HepG2 (cell line): ENCODE results near the gene TYMP. TPM values are rescaled to one million over a fixed set of nuclear protein-coding genes. Genes with fewer than 3 reads are reported as not detected.

ENCODE experiments used
- CEBPB ChIP-seq: IDR thresholded peaks from 2 replicates; pipeline ENCODE4 v1.6.1; 2011; ENCODE audit warnings: low read depth, low read length, improper control_type of control experiment, borderline replicate concordance
- HINFP ChIP-seq: sonication (generic); formaldehyde crosslinking; IDR thresholded peaks from 2 replicates; pipeline ENCODE4 v1.4.0; 2020; ENCODE audit warnings: low read depth, mild to moderate bottlenecking, missing genetic modification reagents
- HNF4G ChIP-seq, 2 experiments: sonication (generic) in 1 of 2; formaldehyde crosslinking in 1 of 2; IDR thresholded peaks; 2 replicates each; pipeline versions ENCODE4 v1.4.0 to v1.6.1; 2011 to 2020; ENCODE audit warnings: borderline replicate concordance in 2 of 2, low read depth in 2 of 2, mild to moderate bottlenecking in 2 of 2, low read length in 1 of 2, missing genetic modification reagents in 1 of 2, moderate library complexity in 1 of 2
- HOXA9 ChIP-seq: sonication (generic); formaldehyde crosslinking; IDR thresholded peaks from 2 replicates; pipeline ENCODE4 v1.8.1; 2022; ENCODE audit warnings: missing genetic modification reagents, mild to moderate bottlenecking, moderate library complexity, borderline replicate concordance
- NFE2 ChIP-seq: sonication (generic); formaldehyde crosslinking; IDR thresholded peaks from 2 replicates; pipeline ENCODE4 v1.4.0; 2020; ENCODE audit warnings: missing genetic modification reagents
- ONECUT2 ChIP-seq: sonication (generic); formaldehyde crosslinking; IDR thresholded peaks from 2 replicates; pipeline ENCODE4 v1.4.0; 2020; ENCODE audit warnings: missing genetic modification reagents
- PATZ1 ChIP-seq: sonication (generic); formaldehyde crosslinking; IDR thresholded peaks from 2 replicates; pipeline ENCODE4 v1.4.0; 2020; ENCODE audit warnings: missing genetic modification reagents
- PHF5A ChIP-seq: IDR thresholded peaks from one replicate; pipeline ENCODE4 v1.6.1; 2018; ENCODE audit warnings: low read depth, missing genetic modification reagents; ENCODE audit not compliant: unreplicated experiment
- PRPF4 ChIP-seq: fragments of 200-400 bp; formaldehyde crosslinking; IDR thresholded peaks from 2 replicates; pipeline ENCODE4 v1.6.1; 2016; ENCODE audit warnings: low read length, low read depth; ENCODE audit not compliant: poor library complexity, severe bottlenecking
- RFX3 ChIP-seq: IDR thresholded peaks from 2 replicates; pipeline ENCODE4 v1.6.1; 2016; ENCODE audit warnings: missing biosample characterization, missing genetic modification reagents
- SIN3B ChIP-seq: fragments of 150-350 bp; IDR thresholded peaks from 2 replicates; pipeline ENCODE4 v1.6.1; 2014; ENCODE audit warnings: low read length
- SMARCE1 ChIP-seq: fragments of 450-650 bp; IDR thresholded peaks from 2 replicates; pipeline ENCODE4 v1.6.1; 2017; ENCODE audit warnings: borderline replicate concordance
- SNAPC5 ChIP-seq: sonication (generic); formaldehyde crosslinking; IDR thresholded peaks from 2 replicates; pipeline ENCODE4 v1.8.1; 2023; ENCODE audit warnings: mild to moderate bottlenecking, missing genetic modification reagents, borderline replicate concordance
- ZBTB21 ChIP-seq: sonication (generic); formaldehyde crosslinking; IDR thresholded peaks from 2 replicates; pipeline ENCODE4 v1.4.0; 2020; ENCODE audit warnings: missing genetic modification reagents
- ZBTB3 ChIP-seq: sonication (generic); formaldehyde crosslinking; IDR thresholded peaks from 2 replicates; pipeline ENCODE4 v1.4.0; 2020; ENCODE audit warnings: low read depth, mild to moderate bottlenecking, moderate library complexity, missing genetic modification reagents, borderline replicate concordance
- ZC3H4 ChIP-seq: sonication (generic); formaldehyde crosslinking; IDR thresholded peaks from 2 replicates; pipeline ENCODE4 v1.4.0; 2020; ENCODE audit warnings: missing genetic modification reagents, borderline replicate concordance
- ZFP36 ChIP-seq: fragments of 150-350 bp; IDR thresholded peaks from 2 replicates; pipeline ENCODE4 v1.6.1; 2018; ENCODE audit warnings: borderline replicate concordance, low read length, low read depth; ENCODE audit not compliant: partially characterized antibody
- ZGPAT ChIP-seq: IDR thresholded peaks from 2 replicates; pipeline ENCODE4 v1.6.1; 2016; ENCODE audit warnings: mild to moderate bottlenecking
- ZNF124 ChIP-seq: sonication (generic); formaldehyde crosslinking; IDR thresholded peaks from 2 replicates; pipeline ENCODE4 v1.4.0; 2020; ENCODE audit warnings: missing genetic modification reagents
- ZNF274 ChIP-seq: sonication (generic); formaldehyde crosslinking; IDR thresholded peaks from 2 replicates; pipeline ENCODE4 v1.5.1; 2020; ENCODE audit warnings: mild to moderate bottlenecking, missing genetic modification reagents
- ZNF367 ChIP-seq: sonication (generic); formaldehyde crosslinking; IDR thresholded peaks from 2 replicates; pipeline ENCODE4 v1.4.0; 2020; ENCODE audit warnings: missing genetic modification reagents, borderline replicate concordance
- ZNF567 ChIP-seq: sonication (generic); formaldehyde crosslinking; IDR thresholded peaks from 2 replicates; pipeline ENCODE4 v1.8.1; 2023; ENCODE audit warnings: mild to moderate bottlenecking, missing genetic modification reagents, borderline replicate concordance
- ZNF737 ChIP-seq: sonication (generic); formaldehyde crosslinking; IDR thresholded peaks from 2 replicates; pipeline ENCODE4 v1.5.0; 2020; ENCODE audit warnings: missing genetic modification reagents, mild to moderate bottlenecking, borderline replicate concordance
- ZNF75D ChIP-seq: sonication (generic); formaldehyde crosslinking; IDR thresholded peaks from 2 replicates; pipeline ENCODE4 v1.8.1; 2023; ENCODE audit warnings: missing genetic modification reagents, mild to moderate bottlenecking, borderline replicate concordance
- ZNF850 ChIP-seq: sonication (generic); formaldehyde crosslinking; conservative IDR thresholded peaks from 2 replicates; pipeline ENCODE4 v1.9.0; 2021; ENCODE audit warnings: mild to moderate bottlenecking, missing genetic modification reagents
- polyA plus RNA-seq, 8 experiments: library from polyadenylated mRNA; depleted of rRNA in 3 of 8; stranded (reverse) in 7 of 8; unstranded in 1 of 8; fragments of >200 nt; fragmentation: Illumina TruSeq in 4 of 8; extraction: Trizol in 4 of 8; gene quantifications; 2 replicates each; pipeline versions ENCODE4 v1.2.1 to v1.2.3, GENCODE V29; 2011 to 2016; ENCODE audit warnings: low read depth in 4 of 8, missing spikeins in 1 of 8, mixed read lengths in 1 of 8; ENCODE audit not compliant: insufficient read depth in 1 of 8
- total RNA-seq, 5 experiments: library from RNA; depleted of rRNA; stranded (reverse); fragments of >200 nt; fragmentation: Illumina TruSeq; extraction: Trizol; gene quantifications; 2 replicates each; pipeline ENCODE4 v1.2.3, GENCODE V29; 2016; ENCODE audit warnings: low read depth in 1 of 5

TYMP gene
- total and polyA plus RNA-seq, 2 of the 13 experiments (the other 11 are each of a cell fraction or from before 2014, with no cell fraction given) = 3.9 to 4.3 TPM

- TF ChIP-seq SNAPC5 (CRISPR knock-in tag) = peak; percentile 47; the same call in 1 of the 2 replicates
- TF ChIP-seq PRPF4 = no peak
- no peak for TF ChIP-seq ZNF850
- no peak for TF ChIP-seq CEBPB
- no peak for TF ChIP-seq SMARCE1
- no peak for TF ChIP-seq ZC3H4 (CRISPR knock-in tag)
- TF ChIP-seq RFX3 (CRISPR knock-in tag) = no peak
- 0 out of 2 replicates have a peak, but pooled peaks have one; percentile 65 for TF ChIP-seq ZBTB3
- no peak for TF ChIP-seq HNF4G (IDR thresholded peaks at IDR 0.05; ENCODE audit: borderline replicate concordance, low read depth, low read length)
- TF ChIP-seq HNF4G (CRISPR knock-in tag; IDR thresholded peaks at IDR 0.05; ENCODE audit: borderline replicate concordance, low read depth) = peak; percentile 54
- TF ChIP-seq ZNF75D (CRISPR knock-in tag) = no peak
- no peak for TF ChIP-seq HINFP (CRISPR knock-in tag)
- peak; percentile 98 for TF ChIP-seq ZNF567 (CRISPR knock-in tag)
- 0 out of 2 replicates have a peak, but pooled peaks have one; percentile 85 for TF ChIP-seq ZNF124 (CRISPR knock-in tag)
- peak; percentile 84 for TF ChIP-seq ZNF274
- TF ChIP-seq ONECUT2 = no peak
- no peak for TF ChIP-seq NFE2
- TF ChIP-seq ZFP36 = no peak
- peak; percentile 91 for TF ChIP-seq PATZ1 (CRISPR knock-in tag)
- no peak for TF ChIP-seq ZBTB21 (CRISPR knock-in tag)
- peak; percentile 89 for TF ChIP-seq ZGPAT (CRISPR knock-in tag)
- TF ChIP-seq SIN3B = no peak
- TF ChIP-seq ZNF367 (CRISPR knock-in tag) = peak; percentile 71; the same call in 1 of the 2 replicates
- TF ChIP-seq ZNF737 (CRISPR knock-in tag) = no peak
- TF ChIP-seq PHF5A (CRISPR knock-in tag) = no peak
- TF ChIP-seq HOXA9 (CRISPR knock-in tag) = 0 out of 2 replicates have a peak, but pooled peaks have one; percentile 41
Measured at GRCh38 chr22:50525104-50525857, 4.5 kb downstream of the TYMP start, which contains the start of gene SCO2 (continued).
